ENCODE measurements around the gene PRDM8. TPM values are rescaled to one million over a fixed set of nuclear protein-coding genes. Genes with fewer than 3 reads are reported as not detected.

Gene PRDM8
- total RNA-seq, 4 donors from 2014 or later = 24.1 to 63.5 (median 34.3) TPM

DNA sequence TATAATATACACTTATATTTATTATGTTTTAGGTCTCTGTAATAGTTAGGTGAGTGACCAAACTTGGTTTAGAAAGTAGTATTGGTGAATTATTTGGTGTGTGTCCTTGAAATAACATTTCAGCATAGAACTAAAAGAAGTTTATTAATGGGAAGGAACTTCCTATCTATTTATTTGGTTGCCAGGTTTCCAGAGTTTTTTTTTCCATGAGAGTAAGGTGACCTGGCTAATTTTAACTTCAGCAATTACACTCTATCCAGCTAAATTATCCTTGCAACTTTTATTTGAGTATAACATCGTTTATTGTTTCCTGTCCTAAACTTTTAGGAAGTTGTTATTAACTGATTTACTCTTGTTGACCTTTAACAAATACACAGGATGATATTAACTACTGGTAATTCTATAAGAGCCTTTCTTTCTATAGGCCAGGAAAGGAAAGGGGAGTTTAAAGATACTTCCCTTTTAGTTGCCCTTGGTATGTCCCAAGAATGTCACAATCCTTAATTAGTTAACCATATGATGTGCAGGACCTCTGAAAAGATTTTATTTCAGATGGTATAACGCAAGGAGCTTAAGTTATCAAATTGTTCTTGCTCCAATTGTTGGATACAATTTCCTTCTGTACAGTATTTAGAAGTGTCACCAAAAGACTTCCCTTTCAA is 18.9 kb downstream of the PRDM8 start:
- no peak for DNase-seq (ENCODE audit: extremely low spot score)
- TF ChIP-seq POLR2A (IDR thresholded peaks at IDR 0.05; ENCODE audit: low read depth) (no peak), POLR2AphosphoS5 (IDR thresholded peaks at IDR 0.05) (no peak), EP300 (IDR thresholded peaks at IDR 0.05) (no peak)
- TF ChIP-seq, protein P1, sequence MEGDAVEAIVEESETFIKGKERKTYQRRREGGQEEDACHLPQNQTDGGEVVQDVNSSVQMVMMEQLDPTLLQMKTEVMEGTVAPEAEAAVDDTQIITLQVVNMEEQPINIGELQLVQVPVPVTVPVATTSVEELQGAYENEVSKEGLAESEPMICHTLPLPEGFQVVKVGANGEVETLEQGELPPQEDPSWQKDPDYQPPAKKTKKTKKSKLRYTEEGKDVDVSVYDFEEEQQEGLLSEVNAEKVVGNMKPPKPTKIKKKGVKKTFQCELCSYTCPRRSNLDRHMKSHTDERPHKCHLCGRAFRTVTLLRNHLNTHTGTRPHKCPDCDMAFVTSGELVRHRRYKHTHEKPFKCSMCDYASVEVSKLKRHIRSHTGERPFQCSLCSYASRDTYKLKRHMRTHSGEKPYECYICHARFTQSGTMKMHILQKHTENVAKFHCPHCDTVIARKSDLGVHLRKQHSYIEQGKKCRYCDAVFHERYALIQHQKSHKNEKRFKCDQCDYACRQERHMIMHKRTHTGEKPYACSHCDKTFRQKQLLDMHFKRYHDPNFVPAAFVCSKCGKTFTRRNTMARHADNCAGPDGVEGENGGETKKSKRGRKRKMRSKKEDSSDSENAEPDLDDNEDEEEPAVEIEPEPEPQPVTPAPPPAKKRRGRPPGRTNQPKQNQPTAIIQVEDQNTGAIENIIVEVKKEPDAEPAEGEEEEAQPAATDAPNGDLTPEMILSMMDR (IDR thresholded peaks at IDR 0.05) = no peak
- 36% methylated on average over 2 of the region's 2 CpGs for WGBS
- H3K9me3 ChIP-seq = no peaks in the 10 kb centered on the region
- H3K36me3 ChIP-seq = no peaks in the 10 kb centered on the region
- intact Hi-C loops (cut with DNase I) = no loop called here
- H3K4me1 ChIP-seq = peaks cover 3 to 21% (median 12%) of the 10 kb centered on the region in 4 donors
- H3K27me3 ChIP-seq = no peaks in the 10 kb centered on the region
- H3K27ac ChIP-seq (replicated peaks in 1 of 4) = peak overlapping the region in 3 of 4 donors; percentile 16 to 41 (median 41)
- no peak overlapping the region for H3K4me3 ChIP-seq

DNA sequence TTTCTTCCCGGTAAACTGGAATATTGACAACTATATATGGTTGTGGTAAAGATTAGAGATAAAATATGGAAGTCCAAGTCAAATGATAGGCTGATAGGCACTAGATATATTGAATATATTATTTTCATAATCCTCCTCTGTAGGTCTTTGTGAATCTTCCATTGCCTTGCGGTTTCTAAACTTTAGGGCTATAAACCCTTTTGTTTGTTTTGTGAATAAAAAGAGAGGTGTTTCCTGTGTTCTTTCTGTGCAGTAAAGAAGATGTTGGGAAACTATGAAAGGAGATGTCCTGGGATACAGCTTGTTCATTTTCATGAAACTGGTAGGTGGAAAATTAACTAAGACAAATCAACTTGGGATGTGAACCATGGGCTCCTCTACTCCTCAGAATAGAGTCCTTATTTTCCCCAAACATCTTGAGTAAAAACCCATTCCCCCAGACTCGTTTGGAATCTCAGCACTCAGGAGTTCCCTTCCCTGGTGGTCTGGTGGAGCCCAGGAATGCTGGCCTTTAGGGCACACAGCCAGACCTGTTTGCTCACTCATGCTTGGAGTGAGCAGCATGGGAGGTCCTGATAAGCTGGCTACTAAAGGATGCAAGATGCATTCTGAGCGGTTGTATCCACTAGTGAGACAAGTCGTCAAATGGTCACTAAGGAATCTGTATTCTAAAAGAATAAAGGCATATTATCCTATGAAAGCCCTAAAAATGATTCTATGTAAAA is 22.2 kb downstream of the PRDM8 start:
- Histone ChIP-seq H3K9me3 (no peaks in the 10 kb centered on the region), H3K27me3 (no peaks in the 10 kb centered on the region), H3K4me3 (no peak overlapping the region), H3K4me1 (peaks cover 0 to 11% (median 5%) of the 10 kb centered on the region in 4 donors), H3K36me3 (no peaks in the 10 kb centered on the region), H3K27ac (replicated peaks in 1 of 4) (no peak overlapping the region)
- whole genome bisulfite sequencing = 77% methylated on average over 5 of the region's 5 CpGs
- intact Hi-C loops (cut with DNase I) = loop anchor here (5.0 kb wide), 1 partner anchor 103 kb away; no protein-coding TSS in a partner anchor
- TF ChIP-seq POLR2AphosphoS5 (IDR thresholded peaks at IDR 0.05) (no peak), EP300 (IDR thresholded peaks at IDR 0.05) (no peak), POLR2A (IDR thresholded peaks at IDR 0.05; ENCODE audit: low read depth) (no peak)
- TF ChIP-seq, protein P1 (IDR thresholded peaks at IDR 0.05) = no peak
- DNase-seq (ENCODE audit: extremely low spot score) = no peak

DNA sequence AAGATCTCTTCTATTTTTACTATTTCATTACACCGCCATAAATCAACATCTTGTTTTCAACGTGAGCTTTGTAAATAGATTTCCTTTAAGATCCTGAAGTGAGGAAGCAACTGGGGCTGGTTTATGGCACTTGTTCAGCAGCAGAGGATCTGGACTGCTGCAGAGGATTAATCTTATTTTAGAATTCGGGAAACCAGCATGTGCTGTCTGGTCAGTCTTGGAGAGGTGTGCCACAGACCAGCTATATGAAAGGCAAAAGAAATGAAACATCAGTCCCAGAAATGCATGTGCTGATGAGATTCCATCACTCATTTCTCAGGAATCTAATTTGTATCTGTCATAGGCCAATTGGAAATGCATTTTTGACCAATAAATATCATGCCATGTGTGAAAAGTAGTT is 23.4 kb downstream of the PRDM8 start:
- Histone ChIP-seq H3K27ac (replicated peaks in 1 of 4) (no peak overlapping the region), H3K4me3 (no peak overlapping the region), H3K36me3 (no peaks in the 10 kb centered on the region), H3K27me3 (no peaks in the 10 kb centered on the region), H3K4me1 (peaks cover 0 to 9% (median 2%) of the 10 kb centered on the region in 4 donors), H3K9me3 (no peaks in the 10 kb centered on the region)
- TF ChIP-seq POLR2A (IDR thresholded peaks at IDR 0.05; ENCODE audit: low read depth) = no peak
- TF ChIP-seq, protein P1 (IDR thresholded peaks at IDR 0.05) = no peak
- TF ChIP-seq POLR2AphosphoS5 (IDR thresholded peaks at IDR 0.05) = no peak
- TF ChIP-seq EP300 (IDR thresholded peaks at IDR 0.05) = no peak
- 34% methylated on average over 3 of the region's 3 CpGs for WGBS
- intact Hi-C loops (cut with DNase I) = loop anchor here (5.0 kb wide), 1 partner anchor 102 kb away; no protein-coding TSS in a partner anchor
- DNase-seq (ENCODE audit: extremely low spot score) = no peak

DNA sequence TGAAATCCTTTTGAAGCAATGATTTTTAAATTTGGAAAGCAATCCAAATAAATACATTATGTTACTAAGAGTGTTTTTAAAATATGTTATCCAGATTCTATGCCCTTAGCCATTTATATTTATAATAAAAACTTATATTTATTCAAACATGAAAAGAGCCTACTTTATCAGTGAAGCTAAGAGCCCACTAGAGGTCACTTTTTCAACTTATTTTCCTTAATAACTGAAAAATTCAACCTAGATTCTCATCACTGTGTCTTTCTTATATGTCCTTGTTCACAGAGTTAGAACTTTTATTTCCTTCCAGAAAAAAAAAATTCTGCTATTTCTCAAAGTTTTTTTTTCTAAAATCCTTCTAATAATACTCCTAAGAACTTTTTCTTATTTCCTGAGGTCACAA is 23.9 kb downstream of the PRDM8 start:
- H3K27me3 ChIP-seq = no peaks in the 10 kb centered on the region
- TF ChIP-seq, protein P1 (IDR thresholded peaks at IDR 0.05) = peak; percentile 29 to 49 (median 34)
- TF ChIP-seq POLR2AphosphoS5 (IDR thresholded peaks at IDR 0.05) = no peak
- no peak overlapping the region for H3K4me3 ChIP-seq
- H3K27ac ChIP-seq (replicated peaks in 1 of 4) = no peak overlapping the region
- H3K9me3 ChIP-seq = no peaks in the 10 kb centered on the region
- DNase-seq (ENCODE audit: extremely low spot score) = no peak
- intact Hi-C loops (cut with DNase I) = loop anchor here (5.0 kb wide), 1 partner anchor 101 kb away; no protein-coding TSS in a partner anchor
- H3K36me3 ChIP-seq = no peaks in the 10 kb centered on the region
- H3K4me1 ChIP-seq = peaks cover 0 to 4% (median 0%) of the 10 kb centered on the region in 4 donors

All from esophagus muscularis mucosa (tissue), 4 donors.